Suprapubic skin (tissue), 4 donors: Measurements from ENCODE around the gene NLRC4.

Experiments used
- EP300 ChIP-seq: sonication (generic); formaldehyde crosslinking; IDR thresholded peaks from one replicate; pipeline ENCODE4 v1.6.1; 2017; ENCODE audit warnings: antibody characterized with exemption
- POLR2A ChIP-seq, 2 donors: fragments of 450-650 bp; IDR thresholded peaks; one replicate each; pipeline ENCODE4 v1.6.1; 2017; ENCODE audit warnings: antibody characterized with exemption in 2 of 2, mild to moderate bottlenecking in 2 of 2, moderate library complexity in 2 of 2
- POLR2AphosphoS5 ChIP-seq, 3 donors: sonication (generic); formaldehyde crosslinking; IDR thresholded peaks; one replicate each; pipeline ENCODE4 v1.6.1; 2017; ENCODE audit warnings: antibody characterized with exemption in 3 of 3
- TF ChIP-seq, protein P1 (sequence below), 2 donors: fragments of 200-600 bp in 1 of 2; fragments of 450-650 bp in 1 of 2; sonication (generic) in 1 of 2; IDR thresholded peaks; one replicate each; pipeline ENCODE4 v1.5.1; 2016 to 2019; ENCODE audit warnings: antibody characterized with exemption in 2 of 2, mild to moderate bottlenecking in 1 of 2, moderate library complexity in 1 of 2

DNA sequence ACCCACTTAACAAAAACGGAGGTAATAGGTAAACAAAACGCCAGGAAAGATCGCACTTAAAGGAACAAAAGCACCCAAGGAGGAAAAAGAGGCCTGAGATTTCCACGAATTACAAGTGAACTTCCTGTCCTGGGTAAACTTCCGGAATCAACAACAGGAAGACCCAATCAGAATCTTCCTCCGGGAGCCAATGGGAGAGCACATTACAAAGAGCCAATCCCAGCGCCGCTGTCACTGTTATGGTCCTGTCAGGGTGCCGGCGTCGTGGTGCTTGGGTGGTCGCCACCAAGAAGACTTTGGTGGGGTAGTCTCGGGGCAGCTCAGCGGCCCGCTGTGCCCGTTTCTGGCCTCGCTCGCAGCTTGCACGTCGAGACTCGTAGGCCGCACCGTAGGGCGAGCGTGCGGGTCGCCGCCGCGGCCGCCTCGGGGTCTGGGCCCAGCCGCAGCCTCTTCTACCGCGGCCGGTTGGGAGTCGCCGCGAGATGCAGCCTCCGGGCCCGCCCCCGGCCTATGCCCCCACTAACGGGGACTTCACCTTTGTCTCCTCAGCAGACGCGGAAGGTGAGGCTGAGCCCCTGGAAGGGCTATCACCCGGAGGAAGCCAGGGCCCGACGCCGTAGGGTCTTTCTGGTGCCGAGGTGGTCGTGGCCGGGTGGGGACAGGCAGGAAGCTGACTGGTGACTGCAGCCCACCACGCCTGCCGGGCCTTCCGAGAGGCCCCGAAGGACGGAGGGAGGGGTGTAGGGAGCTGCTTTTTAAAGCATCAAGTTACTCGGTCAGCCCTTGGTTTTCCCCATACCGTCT lies 13.2 kb upstream of the NLRC4 start, which contains the start of gene YIPF4:
- TF ChIP-seq, protein P1, sequence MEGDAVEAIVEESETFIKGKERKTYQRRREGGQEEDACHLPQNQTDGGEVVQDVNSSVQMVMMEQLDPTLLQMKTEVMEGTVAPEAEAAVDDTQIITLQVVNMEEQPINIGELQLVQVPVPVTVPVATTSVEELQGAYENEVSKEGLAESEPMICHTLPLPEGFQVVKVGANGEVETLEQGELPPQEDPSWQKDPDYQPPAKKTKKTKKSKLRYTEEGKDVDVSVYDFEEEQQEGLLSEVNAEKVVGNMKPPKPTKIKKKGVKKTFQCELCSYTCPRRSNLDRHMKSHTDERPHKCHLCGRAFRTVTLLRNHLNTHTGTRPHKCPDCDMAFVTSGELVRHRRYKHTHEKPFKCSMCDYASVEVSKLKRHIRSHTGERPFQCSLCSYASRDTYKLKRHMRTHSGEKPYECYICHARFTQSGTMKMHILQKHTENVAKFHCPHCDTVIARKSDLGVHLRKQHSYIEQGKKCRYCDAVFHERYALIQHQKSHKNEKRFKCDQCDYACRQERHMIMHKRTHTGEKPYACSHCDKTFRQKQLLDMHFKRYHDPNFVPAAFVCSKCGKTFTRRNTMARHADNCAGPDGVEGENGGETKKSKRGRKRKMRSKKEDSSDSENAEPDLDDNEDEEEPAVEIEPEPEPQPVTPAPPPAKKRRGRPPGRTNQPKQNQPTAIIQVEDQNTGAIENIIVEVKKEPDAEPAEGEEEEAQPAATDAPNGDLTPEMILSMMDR (IDR thresholded peaks at IDR 0.05): no peak
- no peak for TF ChIP-seq EP300
- TF ChIP-seq POLR2AphosphoS5 (IDR thresholded peaks at IDR 0.05): peak in 2 of 3 donors; percentile 67 to 70
- no peak for TF ChIP-seq POLR2A (IDR thresholded peaks at IDR 0.05)
